ENCODE results near the gene NACAD.
"Not testable (repeated sequence)": the region's sequence is repeated elsewhere in the genome, so short reads cannot be mapped to it uniquely, and the experiment has no call there.

Gene NACAD

GRCh38 chr7:45117582-45117981 lies 28.8 kb upstream of the NACAD start:
- DNase-seq (ENCODE audit: low spot score) = no peak

GRCh38 chr7:45116048-45116447 lies 27.3 kb upstream of the NACAD start:
- no peak for DNase-seq (ENCODE audit: low spot score)

- DNase-seq (ENCODE audit: low spot score) = no peak
These were observed 26.2 kb upstream of the NACAD start for GRCh38 chr7:45114926-45115325.

- DNase-seq (ENCODE audit: low spot score) = not testable (repeated sequence)
These were observed 25.5 kb upstream of the NACAD start for GRCh38 chr7:45114257-45114656.

- no peak for DNase-seq (ENCODE audit: low spot score)
These were observed 23.9 kb upstream of the NACAD start for GRCh38 chr7:45112648-45113047.

GRCh38 chr7:45111298-45112223 lies 22.8 kb upstream of the NACAD start, which contains the start of gene TBRG4:
Gene TBRG4, minus strand, starts transcription at chr7:45111697. Its CDS starts 2,460 bp downstream, at chr7:45109237.
- DNase-seq (ENCODE audit: low spot score) = peak; percentile 93

GRCh38 chr7:45108863-45109262 lies 20.1 kb upstream of the NACAD start:
- no peak for DNase-seq (ENCODE audit: low spot score)

GRCh38 chr7:45107356-45107755 lies 18.6 kb upstream of the NACAD start:
- no peak for DNase-seq (ENCODE audit: low spot score)

- no peak for DNase-seq (ENCODE audit: low spot score)
These were observed 18.1 kb upstream of the NACAD start for GRCh38 chr7:45106820-45107219.

GRCh38 chr7:45105588-45106188 lies 16.9 kb upstream of the NACAD start:
- no peak for DNase-seq (ENCODE audit: low spot score)

GRCh38 chr7:45104844-45105587 lies 16.2 kb upstream of the NACAD start:
- DNase-seq (ENCODE audit: low spot score) = no peak

- DNase-seq (ENCODE audit: low spot score) = no peak
These were observed 15.4 kb upstream of the NACAD start for GRCh38 chr7:45103958-45104843.

- no peak for DNase-seq (ENCODE audit: low spot score)
These were observed 14.3 kb upstream of the NACAD start for GRCh38 chr7:45102785-45103712.

GRCh38 chr7:45101748-45102147 lies 13.0 kb upstream of the NACAD start:
- no peak for DNase-seq (ENCODE audit: low spot score)

GRCh38 chr7:45100761-45101480 lies 12.2 kb upstream of the NACAD start:
- DNase-seq (ENCODE audit: low spot score) = no peak

- DNase-seq (ENCODE audit: low spot score) = no peak
These were observed 11.4 kb upstream of the NACAD start for GRCh38 chr7:45099891-45100760.

GRCh38 chr7:45098983-45099839 lies 10.4 kb upstream of the NACAD start:
- DNase-seq (ENCODE audit: low spot score) = no peak

GRCh38 chr7:45092931-45093235 lies 4.1 kb upstream of the NACAD start:
- no peak for DNase-seq (ENCODE audit: low spot score)

All from CD4-positive, alpha-beta T cell treated with Interleukin-2 at 100 ng/mL for 4 hours (primary cell).